Adrenal gland (tissue), 12 donors: ENCODE results near the gene FAM167B. TPM values are rescaled to one million over a fixed set of nuclear protein-coding genes. Genes with fewer than 3 reads are reported as not detected.

Source experiments
- DNase-seq, 7 donors: peaks; one replicate each; pipeline ENCODE4 v3.0.0-alpha.2; 2019 to 2020
- H3K27ac ChIP-seq, 5 donors: fragments of 200-600 bp; sonication (generic) in 4 of 5; 1 replicate in 3 of 5; 2 replicates in 2 of 5; pipeline versions ENCODE4 v1.5.1 to v1.8.0; 2016 to 2020; ENCODE audit warnings: mild to moderate bottlenecking in 1 of 5
- H3K27me3 ChIP-seq: fragments of 200-600 bp; 2 replicates; pipeline ENCODE4 v1.8.0; 2021
- H3K36me3 ChIP-seq, 2 donors: fragments of 200-600 bp; replicated peaks in 1 of 2; 1 replicate in 1 of 2; 2 replicates in 1 of 2; pipeline versions ENCODE4 v1.5.1 to v1.8.0; 2018 to 2022
- H3K4me1 ChIP-seq, 2 donors: fragments of 200-600 bp; replicated peaks in 1 of 2; 1 replicate in 1 of 2; 2 replicates in 1 of 2; pipeline versions ENCODE4 v1.5.1 to v1.8.0; 2018 to 2021
- H3K4me3 ChIP-seq, 4 donors: fragments of 200-600 bp; sonication (generic) in 3 of 4; one replicate each; pipeline ENCODE4 v1.5.1; 2016 to 2018
- H3K9me3 ChIP-seq, 3 donors: fragments of 200-600 bp; sonication (generic) in 1 of 3; replicated peaks in 1 of 3; 1 replicate in 2 of 3; 2 replicates in 1 of 3; pipeline versions ENCODE4 v1.5.1 to v1.8.0; 2016 to 2021
- POLR2A ChIP-seq, 2 donors: fragments of 450-650 bp; IDR thresholded peaks; one replicate each; pipeline ENCODE4 v1.6.1; 2017; ENCODE audit warnings: antibody characterized with exemption in 2 of 2, mild to moderate bottlenecking in 2 of 2, moderate library complexity in 1 of 2
- WGBS, 4 donors: extraction: QIAGEN DNeasy Blood & Tissue Kit in 2 of 4; methylation state at CpG; one replicate each; pipeline versions ENCODE4 v1.1.5 to v1.1.7; 2013 to 2017; 5-methylcytosine and 5-hydroxymethylcytosine counted together
- intact Hi-C, 2 donors: fragments of 100-400 bp; cut with DNase I; formaldehyde crosslinking; loops; one replicate each; pipeline versions ENCODE4 v1.14.1 to v1.15.0; 2022 to 2023
- polyA plus RNA-seq, 3 donors: library from polyadenylated mRNA; stranded (reverse); fragments of 200-250 nt in 2 of 3; fragments of 350-450 nt in 1 of 3; fragmentation: Illumina TruSeq in 1 of 3; extraction: RNeasy Lipid Tissue Mini Kit (QIAGEN cat#74804) in 1 of 3; gene quantifications; one replicate each; pipeline ENCODE4 v1.2.3, GENCODE V29; 2013 to 2014
- total RNA-seq, 9 donors: library from RNA; depleted of rRNA in 4 of 9; stranded (reverse); fragments of >200 nt in 4 of 9; fragments of 120-200 nt in 1 of 9; fragmentation: NEBNext Ultra II Directional in 1 of 9; extraction: Animal tissue kit (Norgen Biotek cat#: 25700) in 1 of 9; gene quantifications; one replicate each; pipeline versions ENCODE4 v1.1.0 to v1.2.4, GENCODE V29; 2013 to 2023
- TF ChIP-seq, protein P1 (sequence below), 6 experiments: fragments of 450-650 bp in 4 of 6; fragments of 200-600 bp in 2 of 6; sonication (generic) in 1 of 6; IDR thresholded peaks; 1 replicate in 5 of 6; 2 replicates in 1 of 6; pipeline versions ENCODE4 v1.5.1 to v1.8.0; 2016 to 2021; ENCODE audit warnings: antibody characterized with exemption in 6 of 6, mild to moderate bottlenecking in 2 of 6, moderate library complexity in 1 of 6
- donor health status: healthy with polysubstance abuse.
- donor health status: Bipolar disorder and iron deficiency.
- donor health status: DM: yes; HTN: yes; CAD: no.
- donor health status: DM: no; HTN: no; CAD: no.
- donor health status: DM: no; HTN: no; CAD: no.
- donor health status: DM: yes; HTN: yes; CAD: no.

The FAM167B gene
- total and polyA plus RNA-seq, 12 donors = 3.2 to 58.2 (median 26.3) TPM

DNA sequence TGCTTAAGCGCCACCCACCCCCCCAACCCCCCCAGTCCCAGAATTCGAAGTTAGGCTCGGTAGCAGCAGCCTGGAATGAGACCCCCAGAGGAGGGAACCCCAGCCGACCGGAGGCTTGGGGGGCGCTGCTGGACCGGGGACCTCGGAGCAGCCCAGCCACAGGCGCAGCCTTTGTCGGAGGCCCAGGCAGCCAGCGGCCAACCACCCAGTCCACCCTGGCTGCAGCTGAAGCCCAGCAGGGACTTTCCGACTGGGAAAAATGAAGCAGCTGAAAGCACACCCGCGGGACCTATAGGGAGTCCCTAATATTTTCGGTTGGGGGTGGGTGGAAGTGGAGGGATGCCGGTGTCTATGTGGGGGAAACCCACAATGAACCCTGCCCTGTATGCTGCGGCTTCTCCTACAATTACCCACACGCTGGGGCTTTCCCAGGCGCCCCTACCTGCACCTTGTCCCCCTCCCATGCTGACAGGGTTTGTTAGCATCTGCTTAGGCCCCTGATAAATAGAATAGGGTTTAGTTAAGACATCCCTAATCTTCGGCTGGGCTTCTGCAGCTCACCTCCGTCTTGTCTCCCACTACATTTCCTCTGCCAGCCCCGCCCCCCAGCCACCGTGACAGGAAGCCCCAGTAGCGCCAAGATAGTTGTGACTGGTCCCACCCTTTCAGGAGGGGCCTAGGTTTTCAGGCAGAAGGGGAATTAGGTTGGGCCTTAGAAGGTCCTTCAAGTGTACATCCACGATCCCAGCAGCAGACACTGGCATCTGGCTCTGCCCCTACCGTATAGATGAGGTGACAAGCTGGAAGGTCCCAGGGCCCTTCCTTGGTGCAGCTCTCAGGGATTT, 45.8 kb upstream of the FAM167B start:
- TF ChIP-seq POLR2A (IDR thresholded peaks at IDR 0.05) = no peak
- TF ChIP-seq, protein P1, sequence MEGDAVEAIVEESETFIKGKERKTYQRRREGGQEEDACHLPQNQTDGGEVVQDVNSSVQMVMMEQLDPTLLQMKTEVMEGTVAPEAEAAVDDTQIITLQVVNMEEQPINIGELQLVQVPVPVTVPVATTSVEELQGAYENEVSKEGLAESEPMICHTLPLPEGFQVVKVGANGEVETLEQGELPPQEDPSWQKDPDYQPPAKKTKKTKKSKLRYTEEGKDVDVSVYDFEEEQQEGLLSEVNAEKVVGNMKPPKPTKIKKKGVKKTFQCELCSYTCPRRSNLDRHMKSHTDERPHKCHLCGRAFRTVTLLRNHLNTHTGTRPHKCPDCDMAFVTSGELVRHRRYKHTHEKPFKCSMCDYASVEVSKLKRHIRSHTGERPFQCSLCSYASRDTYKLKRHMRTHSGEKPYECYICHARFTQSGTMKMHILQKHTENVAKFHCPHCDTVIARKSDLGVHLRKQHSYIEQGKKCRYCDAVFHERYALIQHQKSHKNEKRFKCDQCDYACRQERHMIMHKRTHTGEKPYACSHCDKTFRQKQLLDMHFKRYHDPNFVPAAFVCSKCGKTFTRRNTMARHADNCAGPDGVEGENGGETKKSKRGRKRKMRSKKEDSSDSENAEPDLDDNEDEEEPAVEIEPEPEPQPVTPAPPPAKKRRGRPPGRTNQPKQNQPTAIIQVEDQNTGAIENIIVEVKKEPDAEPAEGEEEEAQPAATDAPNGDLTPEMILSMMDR (IDR thresholded peaks at IDR 0.05) = no peak
- Histone ChIP-seq H3K27me3 (no peaks in the 10 kb centered on the region), H3K9me3 (no peaks in the 10 kb centered on the region), H3K4me1 (peaks cover 39 to 48% of the 10 kb centered on the region in 2 donors), H3K4me3 (peak overlapping the region in 2 of 4 donors; percentile 51 to 77), H3K36me3 (peaks cover 0 to 22% of the 10 kb centered on the region in 2 donors), H3K27ac (peak overlapping the region in 4 of 5 donors; percentile 70 to 90 (median 82))
- peak; percentile 66 to 86 (median 77) for DNase-seq
- WGBS, 4 donors = 0 to 5% (median 2%) methylated on average over 10 to 26 of the region's 26 CpGs
- intact Hi-C loops = loop anchor here in 1 of 2 donors (5.0 kb wide), 1 partner anchor 46 kb away; the partner anchor contains the start of gene FAM167B

DNA sequence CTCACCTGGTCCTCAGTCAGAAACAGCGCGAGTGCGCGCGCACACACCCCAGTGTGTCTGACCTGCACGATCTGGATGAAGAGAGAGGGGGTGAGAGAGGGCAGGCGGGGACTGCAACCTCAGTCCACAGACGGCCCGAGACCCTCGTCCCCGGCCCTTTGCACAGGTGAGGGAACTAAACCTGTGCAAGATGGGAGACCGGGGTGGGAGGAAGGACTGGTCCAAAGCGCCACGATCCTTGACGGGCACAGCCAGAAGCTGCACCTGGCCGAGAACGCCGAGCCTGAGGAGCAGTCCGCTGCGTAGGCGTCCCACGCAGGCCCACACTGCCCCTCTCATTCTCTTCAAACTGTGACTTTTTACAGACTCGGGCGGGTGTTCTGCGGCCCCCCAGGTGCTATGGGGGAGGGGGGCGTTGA, 42.1 kb upstream of the FAM167B start:
- peak overlapping the region in 2 of 5 donors; percentile 26 to 32 for H3K27ac ChIP-seq
- H3K4me3 ChIP-seq = peak overlapping the region in 2 of 4 donors; percentile 61 to 73
- H3K27me3 ChIP-seq = no peaks in the 10 kb centered on the region
- 28 to 70% (median 35%) methylated on average over 5 to 26 of the region's 26 CpGs for WGBS, 4 donors
- H3K4me1 ChIP-seq = peaks cover 24 to 26% of the 10 kb centered on the region in 2 donors
- H3K9me3 ChIP-seq = no peaks in the 10 kb centered on the region
- DNase-seq = peak in 3 of 7 donors; percentile 19 to 69 (median 39)
- TF ChIP-seq, protein P1 (IDR thresholded peaks at IDR 0.05) = no peak
- no peak for TF ChIP-seq POLR2A (IDR thresholded peaks at IDR 0.05)
- no peaks in the 10 kb centered on the region for H3K36me3 ChIP-seq
- intact Hi-C loops = loop anchor here in 1 of 2 donors (5.0 kb wide), 1 partner anchor 42 kb away; the partner anchor contains the start of gene FAM167B

DNA sequence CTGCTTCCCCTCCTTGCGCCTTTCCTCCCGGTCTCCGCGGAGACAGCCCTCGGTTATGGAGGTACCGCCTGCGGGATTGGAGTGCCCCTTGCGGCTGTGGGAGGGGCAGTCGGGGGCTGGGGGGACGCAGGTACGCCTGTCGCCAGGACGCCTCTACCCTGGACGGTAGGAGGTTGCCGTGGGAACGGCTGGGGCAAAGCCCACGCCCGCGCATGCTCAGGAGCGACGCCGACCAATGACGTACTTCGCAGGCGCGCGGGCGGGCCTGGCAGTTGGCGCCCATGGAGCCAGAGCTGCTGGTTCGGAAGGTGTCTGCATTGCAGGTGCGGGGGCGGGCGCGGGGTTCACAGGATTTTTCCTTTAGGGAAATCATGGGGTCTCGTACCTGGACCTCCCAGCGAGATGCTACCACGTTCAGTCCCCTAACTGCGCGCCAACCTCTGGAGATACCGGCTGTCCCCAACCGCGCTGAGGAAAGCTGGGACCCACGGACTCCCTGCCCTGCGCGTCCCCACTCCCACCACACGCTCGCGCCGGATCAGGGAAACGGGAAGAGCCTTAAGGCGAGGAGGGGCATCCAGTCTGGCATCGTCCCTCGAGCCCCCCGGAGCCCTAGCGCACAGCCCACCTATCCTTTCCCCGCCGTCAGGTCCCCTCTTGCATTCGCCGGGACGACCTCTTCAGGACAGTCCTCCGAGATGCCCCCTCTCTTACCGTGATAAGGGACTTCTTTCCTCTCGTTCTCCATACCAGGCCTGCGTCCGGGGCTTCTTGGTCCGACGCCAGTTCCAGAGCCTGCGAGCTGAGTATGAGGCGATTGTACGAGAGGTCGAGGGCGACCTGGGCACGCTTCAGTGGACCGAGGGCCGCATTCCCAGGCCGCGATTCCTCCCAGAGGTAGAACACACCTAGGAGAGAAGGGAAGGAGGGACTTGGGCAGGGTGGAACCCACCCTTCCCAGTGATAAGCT, 41.3 kb upstream of the FAM167B start, which contains the start of gene IQCC:
Gene IQCC (plus strand): TSS at position 271 of the 970 bp plus-strand sequence. CDS start 11 bp downstream, at position 282.
- Histone ChIP-seq H3K4me1 (peaks cover 20 to 25% of the 10 kb centered on the region in 2 donors), H3K27me3 (no peaks in the 10 kb centered on the region), H3K9me3 (no peaks in the 10 kb centered on the region), H3K4me3 (peak within 1 kb of the TSS in 3 of 4 donors; percentile 16 to 73 (median 61)), H3K36me3 (no peaks in the 10 kb centered on the region), H3K27ac (peak within 1 kb of the TSS in 3 of 5 donors; percentile 26 to 47 (median 43))
- TF ChIP-seq, protein P1 (IDR thresholded peaks at IDR 0.05) = no peak
- TF ChIP-seq POLR2A (IDR thresholded peaks at IDR 0.05) = peak; percentile 46 to 70
- intact Hi-C loops = no loop called here
- peak; percentile 77 to 94 (median 88) for DNase-seq
- WGBS, 4 donors = 0 to 3% (median 1%) methylated on average over 1 to 77 of the region's 77 CpGs
